ENCODE data around the gene PLA2G7. TPM values are rescaled to one million over a fixed set of nuclear protein-coding genes. Genes with fewer than 3 reads are reported as not detected.
A peak's percentile ranks its signal among the peaks of the same experiment; 100 is the strongest.
"Not testable (repeated sequence)": the region's sequence is repeated elsewhere in the genome, so short reads cannot be mapped to it uniquely, and the experiment has no call there.

PLA2G7 gene
- 0.10 TPM in 1 of 2 replicates, not detected in the other for total RNA-seq

DNA sequence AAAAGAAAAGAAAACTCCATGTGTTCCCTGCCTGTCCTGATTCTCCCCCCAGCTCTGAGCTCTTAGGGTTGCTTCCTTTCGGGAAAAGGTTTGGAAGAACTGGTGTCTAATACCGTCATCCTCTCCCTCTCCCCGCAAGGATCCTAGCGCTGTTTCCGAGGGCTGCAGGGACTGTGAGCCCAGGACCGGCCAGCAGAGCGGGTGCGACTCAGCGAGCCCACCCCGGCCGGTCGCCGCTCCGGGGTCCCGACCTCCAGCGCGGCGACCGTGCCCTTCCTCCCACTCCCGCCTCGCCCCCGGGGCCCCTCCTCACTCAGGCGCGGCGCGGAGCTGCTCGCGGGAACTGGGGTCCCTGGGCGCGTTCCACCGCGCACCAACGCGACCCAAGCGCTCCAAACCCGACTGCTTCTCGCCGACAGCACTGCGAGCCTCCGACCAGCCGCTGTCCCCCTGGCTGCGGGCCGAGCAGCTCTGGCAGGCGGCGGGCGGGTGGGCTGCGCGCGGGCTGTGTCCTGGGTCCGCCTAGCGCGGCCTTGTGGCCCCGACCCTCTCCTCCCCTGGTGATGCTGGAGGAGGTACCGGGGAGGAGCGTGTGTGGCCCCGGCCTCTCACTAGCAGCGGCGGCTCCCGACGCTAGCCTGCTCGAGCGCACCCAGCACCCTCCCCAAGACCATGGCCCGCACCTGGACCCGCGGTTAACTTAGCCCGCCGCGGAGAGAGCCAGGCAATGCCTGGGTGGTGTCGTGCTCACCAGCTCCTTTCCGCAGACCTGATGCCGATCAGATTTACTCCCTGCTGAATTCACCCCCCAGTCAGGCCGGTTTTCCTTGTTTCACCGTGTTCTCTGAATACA lies at the start of gene PLA2G7:
TSS of gene PLA2G7 (minus strand) at position 509 of the 853 bp plus-strand sequence. CDS start 12,484 bp downstream, outside the sequence.
- DNase-seq (ENCODE audit: extremely low read depth, low read depth, low spot score) = no peak

DNA sequence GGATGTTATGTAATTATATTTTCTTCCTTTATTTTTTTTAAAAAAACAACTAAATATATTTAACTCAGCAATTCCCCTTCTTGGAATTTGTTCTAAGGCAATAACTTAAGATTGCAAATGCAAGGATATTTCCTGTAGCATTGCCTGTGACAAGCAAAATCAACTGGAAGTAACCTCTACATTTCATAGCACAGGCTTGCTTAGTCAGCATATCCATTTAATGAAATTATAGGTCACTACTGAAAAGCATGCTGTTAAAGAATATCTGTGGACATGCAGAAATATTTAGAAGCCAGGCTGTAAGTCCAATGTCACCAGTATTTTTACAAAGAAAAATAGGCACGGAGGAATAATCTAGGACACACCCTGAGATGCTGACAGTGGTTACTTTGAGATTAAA lies 49.4 kb upstream of the PLA2G7 start:
- DNase-seq (ENCODE audit: extremely low read depth, low read depth, low spot score) = no peak

DNA sequence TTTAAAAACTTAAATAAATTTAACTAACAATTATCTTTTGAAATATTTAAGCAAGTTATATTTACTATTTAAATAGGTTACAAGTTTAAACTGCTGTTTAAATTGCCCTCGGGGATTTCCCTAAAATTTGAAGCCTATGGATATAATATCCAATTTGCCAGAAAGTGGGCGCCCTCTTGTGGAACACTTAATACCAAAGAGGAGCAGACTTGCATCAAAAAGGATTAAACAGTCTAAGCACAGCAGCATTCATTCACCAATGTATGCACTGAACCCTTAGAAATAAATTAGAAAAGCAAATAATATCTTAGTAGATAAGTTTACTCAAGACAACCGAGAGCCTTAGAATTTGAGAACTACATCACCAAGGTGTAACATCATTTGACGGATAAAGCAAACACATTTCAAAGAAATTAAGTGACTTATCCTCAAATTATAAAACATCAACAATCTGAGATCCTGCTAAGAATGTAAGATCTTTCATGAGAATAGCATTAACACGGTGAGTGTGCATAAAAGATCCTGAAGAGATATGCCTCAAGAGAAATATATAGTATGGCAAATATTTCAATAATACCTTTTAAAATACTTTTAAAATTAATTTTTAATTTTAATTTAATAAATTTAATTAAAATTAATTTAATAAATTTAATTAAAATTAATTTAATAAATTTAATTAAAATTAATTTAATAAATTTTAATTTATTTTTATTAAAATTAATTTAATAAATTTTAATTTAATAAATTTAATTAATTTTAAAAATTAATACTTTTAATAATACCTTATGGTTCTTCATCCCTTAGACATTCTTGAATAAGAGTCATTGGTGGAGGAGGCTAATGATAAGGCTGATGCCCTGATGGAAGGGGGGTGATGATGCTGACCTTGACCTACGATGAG lies 46.6 kb upstream of the PLA2G7 start:
- peak; percentile 34 for DNase-seq (ENCODE audit: extremely low read depth, low read depth, low spot score)

DNA sequence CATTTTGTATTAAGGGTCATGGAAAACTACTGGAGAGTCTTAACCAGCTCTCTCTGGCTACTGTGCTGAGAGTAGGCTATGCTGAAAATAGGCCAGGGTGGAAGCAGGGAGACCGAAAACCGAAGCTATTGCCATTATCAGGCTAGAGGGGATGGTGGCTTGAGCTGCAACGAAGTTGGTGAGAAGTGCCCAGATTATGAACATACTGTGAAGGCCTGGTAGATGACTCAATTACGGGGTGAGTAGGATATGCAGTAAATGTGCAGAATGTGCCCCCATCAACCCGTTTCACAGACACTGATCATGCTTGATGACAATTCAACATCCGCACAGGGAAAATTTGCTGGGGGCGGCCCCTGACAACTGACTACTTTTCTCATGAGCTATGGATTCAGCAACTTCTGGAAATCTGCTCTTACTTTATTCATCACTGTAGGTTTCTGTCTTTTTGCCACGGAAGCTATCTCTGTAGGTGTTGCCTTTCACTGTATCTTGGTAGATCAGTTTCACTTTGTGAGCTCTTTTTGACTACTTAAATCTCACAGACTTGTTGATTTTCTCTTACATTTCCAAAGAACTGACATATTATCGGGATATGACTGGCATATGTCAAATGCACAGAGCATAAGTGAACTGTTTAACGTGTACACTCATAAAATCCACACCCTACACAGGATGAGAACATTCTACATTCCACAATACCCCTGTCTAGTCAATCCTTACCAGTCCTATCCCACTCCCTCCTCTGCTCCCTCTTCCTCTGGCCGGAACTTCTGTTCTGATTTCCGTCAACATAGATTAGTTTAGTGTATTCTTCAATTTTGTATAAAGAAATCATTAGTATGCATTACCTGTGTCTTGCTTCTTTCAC lies 42.5 kb upstream of the PLA2G7 start:
- DNase-seq (ENCODE audit: extremely low read depth, low read depth, low spot score) = no peak

DNA sequence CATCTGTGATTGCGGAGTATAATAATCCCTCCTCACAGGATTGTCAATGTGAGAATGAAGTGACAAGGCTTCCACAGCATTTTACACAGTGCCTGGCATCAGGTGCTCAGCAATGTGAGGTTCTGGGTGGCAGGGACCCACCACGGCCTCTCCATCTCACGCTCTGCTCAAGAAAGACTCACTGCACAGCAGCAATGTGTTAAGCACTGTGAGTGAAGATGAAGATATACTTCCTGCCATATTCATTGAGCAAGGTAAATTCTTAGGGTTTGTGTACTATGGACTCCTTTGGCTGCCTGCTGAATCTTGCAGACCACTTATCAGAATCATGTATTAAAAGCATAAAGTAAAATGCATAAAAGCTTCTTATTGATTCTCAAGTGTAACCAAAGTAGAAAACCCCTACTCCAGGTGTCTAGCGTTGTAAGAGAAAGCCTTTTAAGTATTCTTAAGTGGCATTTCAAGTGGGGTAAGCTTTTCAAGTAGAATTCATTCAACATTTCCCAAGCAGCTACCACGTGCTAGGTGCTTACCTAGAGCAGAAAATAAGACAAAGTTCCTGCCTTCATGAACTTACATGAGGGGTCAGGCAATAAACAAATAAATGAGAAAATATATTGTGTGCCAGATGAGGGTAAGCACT lies 41.0 kb upstream of the PLA2G7 start:
- no peak for DNase-seq (ENCODE audit: extremely low read depth, low read depth, low spot score)

DNA sequence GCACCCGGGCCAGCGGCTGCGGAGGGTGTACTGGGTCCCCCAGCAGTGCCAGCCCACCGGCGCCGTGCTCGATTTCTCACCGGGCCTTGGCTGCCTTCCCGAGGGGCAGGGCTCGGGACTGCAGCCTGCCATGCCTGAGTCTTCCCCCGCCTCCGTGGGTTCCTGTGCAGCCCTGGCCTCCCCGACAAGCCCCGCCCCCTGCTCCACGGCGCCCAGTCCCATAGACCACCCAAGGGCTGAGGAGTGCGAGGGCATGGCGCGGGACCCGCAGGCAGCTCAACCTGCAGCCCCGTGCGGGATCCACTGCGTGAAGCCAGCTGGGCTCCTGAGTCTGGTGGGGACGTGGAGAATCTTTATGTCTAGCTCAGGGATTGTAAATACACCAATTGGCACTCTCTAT lies 39.6 kb upstream of the PLA2G7 start:
- not testable (repeated sequence) for DNase-seq (ENCODE audit: extremely low read depth, low read depth, low spot score)

DNA sequence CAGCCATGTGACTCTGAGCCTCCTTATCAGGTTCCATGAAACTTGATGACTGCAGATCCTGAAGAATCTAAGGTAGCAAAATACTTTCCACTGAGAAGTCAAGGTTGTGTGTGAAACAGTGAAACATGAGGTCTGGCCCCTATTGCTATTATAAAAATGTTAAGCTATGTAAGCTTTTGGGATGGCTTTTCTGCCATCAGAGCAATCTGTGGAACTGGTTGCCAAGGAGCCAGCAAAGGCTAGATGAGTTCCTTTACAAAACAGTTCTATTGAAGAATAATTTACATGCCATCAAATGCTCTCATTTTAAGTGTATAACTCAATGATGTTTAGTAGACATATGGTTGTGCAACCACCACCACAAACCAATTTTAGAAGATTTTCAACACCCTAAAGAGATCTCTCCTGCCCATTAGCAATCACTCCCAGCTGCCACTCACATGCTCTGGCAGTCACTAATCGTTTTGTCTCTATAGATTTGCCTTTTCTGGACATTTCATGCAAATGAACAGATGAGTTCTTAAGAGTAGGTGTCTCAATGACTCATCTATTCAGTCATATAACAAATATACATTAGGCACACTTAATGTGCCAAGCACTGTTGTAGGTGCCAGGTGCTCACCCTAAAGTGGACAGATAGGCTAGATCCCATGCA lies 38.2 kb upstream of the PLA2G7 start:
- no peak for DNase-seq (ENCODE audit: extremely low read depth, low read depth, low spot score)

DNA sequence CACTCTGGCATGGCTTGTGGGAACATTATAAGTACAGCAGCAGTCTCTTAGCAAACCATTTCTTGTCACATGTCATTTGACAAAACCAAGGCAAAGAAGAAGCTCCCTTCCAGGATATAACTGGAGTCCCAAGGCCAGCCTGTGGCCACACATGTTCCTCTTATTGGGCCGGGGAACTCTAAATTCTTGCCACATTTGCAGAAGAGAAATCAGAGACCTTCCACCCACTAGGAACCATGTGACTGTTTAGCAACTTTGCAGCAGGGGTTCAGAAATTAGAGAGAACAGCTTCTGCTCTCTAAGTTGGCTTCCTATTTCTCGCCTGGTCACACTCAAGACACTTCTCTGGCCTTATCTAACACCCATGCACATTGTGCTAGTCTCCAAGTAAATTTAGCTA lies 37.6 kb upstream of the PLA2G7 start:
- no peak for DNase-seq (ENCODE audit: extremely low read depth, low read depth, low spot score)

DNA sequence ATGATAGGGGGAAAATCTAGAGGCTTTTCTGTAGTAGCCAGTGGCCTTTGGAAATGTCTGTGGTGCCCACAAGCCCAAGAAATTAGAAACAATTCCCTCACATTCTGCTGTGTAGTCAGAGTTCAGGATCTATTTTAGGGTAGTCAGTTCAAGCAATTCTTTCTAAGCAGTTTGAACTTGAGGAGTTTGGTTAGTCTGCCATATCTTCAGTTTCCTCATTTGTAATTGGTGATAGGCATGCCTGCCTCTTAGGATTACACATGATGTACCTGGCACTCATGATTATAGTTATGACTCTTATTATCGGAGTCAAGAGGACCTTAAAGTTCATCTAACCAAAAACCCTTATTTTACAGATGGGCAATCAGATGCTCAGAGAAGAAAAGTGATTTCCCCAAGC lies 36.8 kb upstream of the PLA2G7 start:
- no peak for DNase-seq (ENCODE audit: extremely low read depth, low read depth, low spot score)

DNA sequence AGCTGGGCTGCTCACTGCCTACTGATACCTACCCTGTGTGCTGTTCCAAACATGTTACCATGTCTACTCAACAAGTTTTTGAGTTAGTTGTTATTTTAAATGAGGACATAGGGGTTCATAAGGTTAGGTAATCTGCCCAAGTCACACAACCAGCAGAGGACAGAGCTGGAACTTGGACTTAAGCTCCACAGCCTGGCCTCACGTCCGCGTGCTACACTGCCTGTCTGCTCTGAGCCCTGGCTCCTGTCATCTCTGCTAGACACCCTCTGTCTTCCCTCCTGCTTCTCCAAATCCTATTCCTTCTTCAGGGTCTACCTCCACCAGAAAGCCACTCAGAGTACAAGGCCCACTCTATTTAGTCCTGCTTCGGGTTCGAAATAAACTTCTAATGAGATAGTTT lies 29.8 kb upstream of the PLA2G7 start:
- DNase-seq (ENCODE audit: extremely low read depth, low read depth, low spot score) = no peak

DNA sequence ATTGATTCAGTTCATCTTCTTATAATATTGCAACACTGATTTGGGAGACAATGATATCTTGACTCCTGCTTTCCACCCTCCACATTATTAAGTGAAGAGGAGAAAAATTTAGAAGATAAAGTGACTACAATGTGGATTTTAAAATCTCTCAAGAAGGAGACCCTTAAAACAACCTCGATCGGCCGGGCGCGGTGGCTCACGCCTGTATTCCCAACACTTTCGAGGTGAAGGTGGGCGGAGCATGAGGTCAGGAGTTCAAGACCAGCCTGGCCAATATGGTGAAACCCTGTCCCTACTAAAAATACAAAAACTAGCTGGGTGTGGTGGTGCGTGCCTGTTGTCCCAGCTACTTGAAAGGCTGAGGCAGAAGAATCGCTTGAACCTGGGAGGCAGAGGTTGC lies 29.1 kb upstream of the PLA2G7 start:
- DNase-seq (ENCODE audit: extremely low read depth, low read depth, low spot score) = not testable (repeated sequence)

DNA sequence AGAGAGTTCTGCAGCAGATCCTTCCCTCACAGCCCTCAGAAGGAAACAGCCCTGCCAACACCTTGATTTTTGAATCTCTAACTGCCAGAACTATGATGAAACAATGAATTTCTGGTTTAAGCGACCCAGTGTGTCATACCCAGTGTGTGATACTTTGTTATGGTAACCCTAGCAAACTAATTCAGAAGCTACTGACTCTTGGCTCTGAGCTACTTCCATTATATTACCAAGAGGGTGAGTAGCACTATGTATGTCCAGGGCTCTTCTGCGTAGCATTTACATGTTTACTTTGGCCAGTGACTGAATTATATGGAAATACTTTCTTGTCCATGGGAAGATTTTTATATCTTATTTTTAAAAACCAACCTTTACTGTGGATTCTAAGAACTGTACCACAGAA lies 28.3 kb upstream of the PLA2G7 start:
- no peak for DNase-seq (ENCODE audit: extremely low read depth, low read depth, low spot score)

DNA sequence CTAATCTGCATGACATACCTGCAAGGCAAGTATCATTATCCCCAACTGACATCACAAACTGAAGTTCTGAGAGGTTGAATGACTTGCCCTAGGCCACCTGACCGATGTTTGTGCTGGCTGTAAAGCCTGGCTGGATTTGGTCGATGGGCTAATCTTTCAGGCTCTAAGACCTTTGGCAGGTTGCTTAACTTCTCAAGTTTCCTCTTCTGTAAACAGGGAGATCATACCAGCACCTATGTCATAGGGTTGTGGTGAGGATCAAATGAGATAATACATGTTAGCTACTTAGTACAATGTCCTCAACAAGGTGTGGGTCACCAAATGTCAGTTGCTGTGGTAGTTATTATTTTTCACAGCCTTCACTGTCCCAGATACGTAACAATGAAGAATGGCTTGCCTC lies 25.8 kb upstream of the PLA2G7 start:
- no peak for DNase-seq (ENCODE audit: extremely low read depth, low read depth, low spot score)

DNA sequence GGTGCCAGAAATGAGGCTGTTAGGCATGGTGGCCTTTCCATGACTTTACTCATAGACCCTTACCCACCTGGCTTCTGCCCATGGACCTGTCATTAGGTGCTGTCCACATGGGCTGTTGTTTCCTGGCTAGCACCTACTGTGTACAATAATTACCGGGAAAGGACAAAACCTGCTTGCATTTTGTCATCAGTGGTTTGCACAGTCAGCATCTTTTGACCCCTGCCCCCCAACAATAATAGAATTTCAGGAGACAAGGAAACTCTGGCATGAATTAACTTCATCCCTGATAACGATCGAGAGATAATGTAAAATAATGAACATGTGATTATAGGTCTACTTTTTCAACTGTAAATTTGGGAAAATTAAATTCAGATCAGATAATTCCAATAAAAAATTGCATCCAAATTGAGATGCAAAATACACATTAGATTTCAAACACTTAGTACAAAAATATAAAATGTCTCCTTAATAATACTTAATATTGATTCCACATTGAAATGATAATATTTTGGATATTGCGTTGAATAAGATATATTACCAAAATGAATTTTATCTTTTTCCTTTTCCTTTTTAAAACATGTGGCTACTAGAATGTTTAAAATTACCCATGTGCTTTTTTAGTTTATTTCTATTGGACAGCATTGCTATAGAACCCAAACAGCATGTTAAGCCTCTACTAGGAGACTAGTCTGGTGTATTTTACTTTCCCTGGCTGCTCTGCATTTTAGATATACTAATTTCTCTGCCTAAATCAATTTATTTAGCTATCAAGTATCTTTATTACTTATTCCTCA lies 24.0 kb upstream of the PLA2G7 start:
- no peak for DNase-seq (ENCODE audit: extremely low read depth, low read depth, low spot score)

DNA sequence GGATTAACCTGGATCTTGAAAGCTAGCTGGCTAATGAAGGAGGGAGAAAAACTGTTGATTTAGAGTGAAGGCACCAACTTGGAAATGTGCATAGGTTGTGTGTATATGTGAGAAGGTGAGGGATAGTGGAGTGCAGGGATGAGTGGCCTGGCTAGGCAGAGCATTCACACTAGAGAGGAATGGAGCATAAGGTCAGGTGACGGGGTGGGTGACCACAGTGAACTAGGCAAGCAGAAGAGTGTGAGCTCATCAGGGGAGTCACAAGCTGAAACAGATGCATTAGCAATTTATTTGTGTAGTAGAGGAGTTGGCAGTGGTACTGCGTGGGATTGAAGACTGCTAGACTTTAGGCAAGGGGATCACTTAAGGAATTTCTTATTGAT lies 22.0 kb upstream of the PLA2G7 start:
- no peak for DNase-seq (ENCODE audit: extremely low read depth, low read depth, low spot score)

DNA sequence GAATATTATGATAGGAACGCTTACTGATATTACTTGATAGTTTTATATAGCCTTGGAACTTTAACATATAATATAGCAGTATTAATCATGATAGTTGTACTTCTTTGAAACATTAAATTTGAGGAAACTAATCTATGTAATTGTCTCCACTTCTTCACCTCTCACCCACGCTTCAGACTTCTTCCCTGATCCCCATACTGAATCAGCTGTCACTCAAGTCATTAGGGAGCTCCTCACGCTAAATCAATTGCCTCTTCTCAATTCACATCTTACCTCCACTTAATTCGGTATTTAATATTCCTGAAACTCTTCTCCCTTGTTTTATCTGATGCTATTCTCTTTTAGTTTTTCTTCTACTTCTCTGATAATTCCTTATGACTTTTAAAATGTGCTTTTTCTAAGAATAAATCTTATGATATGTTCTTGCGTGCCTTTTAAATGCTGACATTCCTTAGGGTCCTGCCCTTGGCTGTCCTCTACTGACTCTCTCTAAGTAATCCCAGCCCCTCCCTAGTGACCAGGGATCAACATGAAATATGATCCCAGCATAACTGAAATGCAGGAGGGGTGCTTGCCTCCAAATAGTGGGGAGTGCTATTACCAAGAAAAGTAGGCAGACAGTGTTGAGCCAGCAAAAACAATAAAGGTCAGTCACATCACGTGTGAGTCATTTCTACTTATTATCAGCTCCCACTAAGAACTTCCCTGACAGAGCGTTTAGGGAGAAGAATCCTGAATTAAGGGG lies 21.5 kb upstream of the PLA2G7 start:
- DNase-seq (ENCODE audit: extremely low read depth, low read depth, low spot score) = no peak

DNA sequence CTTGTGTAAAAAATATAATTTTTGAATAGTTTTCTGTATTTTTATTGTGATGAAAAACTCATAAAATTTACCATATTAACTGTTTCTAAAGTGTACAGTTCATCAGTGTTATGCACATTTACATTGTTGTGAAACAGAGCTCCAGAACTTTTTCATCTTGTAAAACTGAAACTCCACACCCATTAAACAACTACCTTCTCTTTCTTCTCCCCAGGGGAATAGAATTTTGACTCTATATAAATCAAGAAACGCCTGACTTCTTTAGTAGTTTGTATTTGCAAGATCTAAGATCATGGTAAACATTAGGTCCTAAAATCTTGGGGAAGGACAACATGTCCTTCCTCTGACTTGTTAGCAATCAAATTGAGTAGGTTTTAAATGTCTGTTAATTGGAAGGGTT lies 20.7 kb upstream of the PLA2G7 start:
- DNase-seq (ENCODE audit: extremely low read depth, low read depth, low spot score) = no peak

DNA sequence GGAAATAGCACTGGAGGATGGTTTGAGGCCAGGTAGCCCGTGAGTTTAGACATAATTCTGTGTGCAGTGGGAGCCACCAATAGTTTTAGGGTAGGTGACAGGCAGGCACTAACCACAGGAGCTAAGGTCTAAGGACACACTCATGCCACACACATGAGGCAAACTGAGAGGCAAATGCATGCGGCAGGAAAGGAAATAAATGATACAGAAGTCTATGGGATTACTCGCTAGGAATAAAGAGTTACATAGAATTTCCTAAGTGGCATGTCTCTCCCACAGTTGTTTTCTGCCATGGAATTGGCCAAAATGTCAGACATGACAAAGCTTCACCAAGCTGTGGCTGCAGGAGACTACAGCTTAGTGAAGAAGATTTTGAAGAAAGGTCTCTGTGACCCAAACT lies 16.5 kb upstream of the PLA2G7 start:
- no peak for DNase-seq (ENCODE audit: extremely low read depth, low read depth, low spot score)
